GM06990 (cell line): ENCODE measurements around the gene PTGER2.
A peak's percentile ranks its signal among the peaks of the same experiment; 100 is the strongest.

Experiments
- DNase-seq: peaks from one replicate; pipeline ENCODE4 v3.0.0-alpha.2; 2011; ENCODE audit not compliant: insufficient read length; ENCODE audit errors: extremely low read depth
- H3K27me3 ChIP-seq: replicated peaks from 2 replicates; pipeline ENCODE4 v1.6.0; 2011; ENCODE audit warnings: low read length; ENCODE audit not compliant: control insufficient read depth, insufficient read depth
- H3K36me3 ChIP-seq: 2 replicates; pipeline ENCODE4 v1.5.1; 2011; ENCODE audit warnings: low read length; ENCODE audit not compliant: control insufficient read depth, insufficient read depth
- H3K4me3 ChIP-seq: replicated peaks from 2 replicates; pipeline ENCODE4 v1.5.1; 2011; ENCODE audit warnings: low read depth, mild to moderate bottlenecking, control low read depth, low read length
- TF ChIP-seq, protein P1 (sequence below): IDR thresholded peaks from 2 replicates; pipeline ENCODE4 v1.5.1; 2011; ENCODE audit warnings: low read length, control low read depth, mild to moderate bottlenecking, inconsistent platforms; ENCODE audit not compliant: insufficient read depth, poor library complexity, severe bottlenecking

Gene PTGER2

DNA sequence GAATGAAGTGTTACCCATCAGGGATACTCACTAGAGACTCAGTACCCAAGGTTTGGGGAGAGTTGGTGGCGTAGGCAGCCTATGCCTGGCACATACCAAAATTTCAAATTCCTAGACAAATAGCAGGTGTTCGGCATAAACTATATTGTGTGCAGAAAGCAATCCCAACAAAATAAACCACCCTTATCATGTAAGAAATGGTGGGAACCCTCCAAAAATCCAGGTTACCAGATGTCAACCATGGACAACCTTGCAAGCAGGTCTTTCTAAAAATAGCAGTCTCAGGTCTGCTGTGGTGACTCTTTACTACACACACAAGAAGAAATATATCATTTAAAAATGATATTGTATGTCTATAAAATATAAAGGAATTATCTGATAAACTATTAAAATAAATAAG lies 17.7 kb upstream of the PTGER2 start:
- no peaks in the 10 kb centered on the region for H3K36me3 ChIP-seq
- TF ChIP-seq, protein P1, sequence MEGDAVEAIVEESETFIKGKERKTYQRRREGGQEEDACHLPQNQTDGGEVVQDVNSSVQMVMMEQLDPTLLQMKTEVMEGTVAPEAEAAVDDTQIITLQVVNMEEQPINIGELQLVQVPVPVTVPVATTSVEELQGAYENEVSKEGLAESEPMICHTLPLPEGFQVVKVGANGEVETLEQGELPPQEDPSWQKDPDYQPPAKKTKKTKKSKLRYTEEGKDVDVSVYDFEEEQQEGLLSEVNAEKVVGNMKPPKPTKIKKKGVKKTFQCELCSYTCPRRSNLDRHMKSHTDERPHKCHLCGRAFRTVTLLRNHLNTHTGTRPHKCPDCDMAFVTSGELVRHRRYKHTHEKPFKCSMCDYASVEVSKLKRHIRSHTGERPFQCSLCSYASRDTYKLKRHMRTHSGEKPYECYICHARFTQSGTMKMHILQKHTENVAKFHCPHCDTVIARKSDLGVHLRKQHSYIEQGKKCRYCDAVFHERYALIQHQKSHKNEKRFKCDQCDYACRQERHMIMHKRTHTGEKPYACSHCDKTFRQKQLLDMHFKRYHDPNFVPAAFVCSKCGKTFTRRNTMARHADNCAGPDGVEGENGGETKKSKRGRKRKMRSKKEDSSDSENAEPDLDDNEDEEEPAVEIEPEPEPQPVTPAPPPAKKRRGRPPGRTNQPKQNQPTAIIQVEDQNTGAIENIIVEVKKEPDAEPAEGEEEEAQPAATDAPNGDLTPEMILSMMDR, result no peak

DNA sequence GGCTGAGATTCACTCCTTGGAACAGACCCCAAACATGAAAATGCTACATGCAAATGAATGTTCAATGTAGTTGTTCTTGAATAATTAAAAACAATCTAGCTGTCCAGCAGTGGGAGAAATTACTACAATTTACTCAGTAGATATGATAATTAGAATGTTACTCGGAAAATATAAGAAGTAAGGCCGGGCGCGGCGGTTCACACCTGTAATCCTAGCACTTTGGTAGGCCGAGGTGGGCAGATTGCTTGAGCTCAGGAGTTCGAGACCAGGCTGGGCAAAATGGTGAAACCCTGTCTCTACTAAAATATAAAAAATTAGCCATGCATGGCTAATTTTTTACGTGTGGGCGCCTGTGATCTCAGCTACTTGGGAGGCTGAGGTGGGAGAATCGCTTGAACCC lies 15.3 kb upstream of the PTGER2 start:
- Histone ChIP-seq H3K36me3 (no peaks in the 10 kb centered on the region), H3K4me3 (no peak overlapping the region), H3K27me3 (0 out of 2 replicates have a peak, but pooled peaks cover 2% of the 10 kb centered on the region)
- DNase-seq, result no peak
- TF ChIP-seq, protein P1, result no peak

More for the DNA sequence above, 17.7 kb upstream of the PTGER2 start:
- DNase-seq, result no peak
- Histone ChIP-seq H3K4me3 (no peak overlapping the region), H3K27me3 (peaks cover 2% of the 10 kb centered on the region; the same call in 1 of the 2 replicates)

DNA sequence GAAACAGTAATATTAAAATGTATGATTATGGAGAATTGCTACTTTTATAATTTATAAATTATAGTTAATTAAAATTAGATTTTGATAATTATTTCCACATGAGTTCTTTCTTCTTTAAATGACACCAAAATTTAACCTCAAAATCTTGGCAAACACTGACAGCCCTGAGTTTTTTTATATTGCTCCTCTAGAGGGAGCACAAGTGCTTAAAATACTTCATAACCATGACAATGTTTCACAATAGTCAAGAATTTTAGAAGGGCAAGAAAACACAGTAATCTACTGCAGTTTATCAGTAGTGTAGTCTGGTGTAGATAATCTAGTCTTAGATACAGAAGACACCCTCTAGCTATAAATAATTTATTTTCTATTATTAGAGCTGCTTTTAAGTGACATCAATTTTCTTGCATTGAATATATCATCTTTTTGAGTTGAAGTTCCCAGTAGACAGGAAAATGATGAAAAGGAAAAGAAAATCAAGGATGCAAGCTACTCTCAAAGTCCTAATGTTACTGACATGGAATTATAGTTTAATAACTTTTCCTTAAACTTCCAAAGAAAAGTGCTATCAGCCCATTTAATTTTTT lies 14.3 kb upstream of the PTGER2 start:
- no peak for DNase-seq

DNA sequence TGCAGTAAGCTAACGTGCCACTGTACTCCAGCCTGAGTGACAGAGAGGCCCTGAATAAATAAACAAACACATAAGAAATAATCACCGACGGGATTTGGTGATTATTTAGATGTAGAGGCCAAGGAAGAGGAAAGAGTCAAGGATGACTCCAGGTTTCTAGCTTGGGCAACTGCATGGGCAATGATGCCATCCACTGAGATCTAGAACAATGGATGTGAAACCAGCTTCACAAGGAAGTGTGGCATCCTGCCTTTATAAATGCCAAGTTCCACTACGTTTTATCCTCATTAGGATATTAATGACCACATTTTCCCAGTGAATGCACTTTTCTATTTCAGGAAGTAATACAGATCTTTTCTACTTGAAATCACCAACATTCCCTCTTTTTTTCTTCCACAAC lies 10.9 kb upstream of the PTGER2 start:
- no peak overlapping the region for H3K4me3 ChIP-seq
- no peak for DNase-seq
- H3K27me3 ChIP-seq, result no peaks in the 10 kb centered on the region
- H3K36me3 ChIP-seq, result no peaks in the 10 kb centered on the region
- TF ChIP-seq, protein P1, result no peak

More for the DNA sequence above, 14.3 kb upstream of the PTGER2 start:
- TF ChIP-seq, protein P1, result peak; percentile 51
- 0 out of 2 replicates have a peak, but pooled peaks cover 2% of the 10 kb centered on the region for H3K27me3 ChIP-seq
- H3K36me3 ChIP-seq, result no peaks in the 10 kb centered on the region
- no peak overlapping the region for H3K4me3 ChIP-seq

DNA sequence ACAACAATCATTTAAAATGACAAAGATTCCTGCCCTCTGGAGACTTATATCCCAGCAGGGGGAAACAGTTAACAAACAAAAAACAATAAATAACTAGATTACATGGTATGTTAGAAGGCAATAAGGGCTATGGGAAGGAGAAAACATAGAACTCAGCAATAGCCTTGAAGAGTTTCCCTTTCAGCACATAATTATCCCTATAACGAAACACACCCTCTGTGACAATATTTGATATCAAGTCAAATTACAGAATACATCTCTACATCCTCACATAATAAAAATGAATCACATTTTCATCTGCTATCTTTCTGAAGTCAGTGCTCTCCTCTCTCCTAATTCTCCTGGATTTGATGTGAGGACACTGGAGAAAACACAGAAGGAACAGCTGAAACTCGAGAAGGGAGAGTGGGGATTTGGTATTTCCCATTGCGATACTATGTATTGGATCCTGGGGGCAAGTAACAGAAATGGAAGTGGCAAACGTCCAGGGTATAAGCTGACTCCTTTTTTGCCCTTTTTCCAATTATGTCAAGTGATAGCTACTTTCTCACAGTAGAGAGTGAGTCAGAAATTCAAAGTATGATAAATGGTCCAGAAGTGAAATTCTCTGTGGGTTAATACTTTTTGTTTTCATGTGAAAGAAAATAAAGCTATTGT lies 9.7 kb upstream of the PTGER2 start:
- TF ChIP-seq, protein P1, result no peak
- DNase-seq, result no peak
- Histone ChIP-seq H3K27me3 (no peaks in the 10 kb centered on the region), H3K36me3 (no peaks in the 10 kb centered on the region), H3K4me3 (no peak overlapping the region)
